Progenitor cell of endocrine pancreas (in vitro differentiated cells): ENCODE measurements around the gene UQCRC1. TPM values are rescaled to one million over a fixed set of nuclear protein-coding genes. Genes with fewer than 3 reads are reported as not detected.

Experiments
- DNase-seq: peaks from one replicate; pipeline ENCODE4 v3.0.0; 2021; ENCODE audit warnings: low spot score; ENCODE audit not compliant: unreplicated experiment
- H3K27ac Mint-ChIP-seq: 2 replicates; pipeline ENCODE4 v1.8.0; 2021; ENCODE audit warnings: mild to moderate bottlenecking, moderate library complexity, mixed read lengths
- H3K27me3 Mint-ChIP-seq: 2 replicates; pipeline ENCODE4 v1.8.0; 2021; ENCODE audit warnings: mixed read lengths
- H3K36me3 Mint-ChIP-seq: 2 replicates; pipeline ENCODE4 v1.8.0; 2022; ENCODE audit warnings: mixed read lengths; ENCODE audit not compliant: insufficient read depth
- H3K4me1 Mint-ChIP-seq: 2 replicates; pipeline ENCODE4 v1.8.0; 2021; ENCODE audit warnings: low read depth, mixed read lengths
- H3K4me3 Mint-ChIP-seq: 2 replicates; pipeline ENCODE4 v1.8.0; 2021; ENCODE audit warnings: low read depth, mild to moderate bottlenecking, moderate library complexity, mixed read lengths
- H3K9me3 Mint-ChIP-seq: 2 replicates; pipeline ENCODE4 v1.8.0; 2021; ENCODE audit warnings: low read depth, mixed read lengths
- total RNA-seq: library from RNA; stranded (reverse); gene quantifications from 2 replicates; pipeline ENCODE4 v1.2.1, GENCODE V29; 2021
- TF ChIP-seq, protein P1 (sequence below): fragments of 200-600 bp; sonication (generic); IDR thresholded peaks from one replicate; pipeline ENCODE4 v1.5.0; 2021; ENCODE audit warnings: antibody characterized with exemption, mild to moderate bottlenecking; ENCODE audit not compliant: unreplicated experiment

Gene UQCRC1
- total RNA-seq, 1 donor from 2014 or later: 219 TPM

DNA sequence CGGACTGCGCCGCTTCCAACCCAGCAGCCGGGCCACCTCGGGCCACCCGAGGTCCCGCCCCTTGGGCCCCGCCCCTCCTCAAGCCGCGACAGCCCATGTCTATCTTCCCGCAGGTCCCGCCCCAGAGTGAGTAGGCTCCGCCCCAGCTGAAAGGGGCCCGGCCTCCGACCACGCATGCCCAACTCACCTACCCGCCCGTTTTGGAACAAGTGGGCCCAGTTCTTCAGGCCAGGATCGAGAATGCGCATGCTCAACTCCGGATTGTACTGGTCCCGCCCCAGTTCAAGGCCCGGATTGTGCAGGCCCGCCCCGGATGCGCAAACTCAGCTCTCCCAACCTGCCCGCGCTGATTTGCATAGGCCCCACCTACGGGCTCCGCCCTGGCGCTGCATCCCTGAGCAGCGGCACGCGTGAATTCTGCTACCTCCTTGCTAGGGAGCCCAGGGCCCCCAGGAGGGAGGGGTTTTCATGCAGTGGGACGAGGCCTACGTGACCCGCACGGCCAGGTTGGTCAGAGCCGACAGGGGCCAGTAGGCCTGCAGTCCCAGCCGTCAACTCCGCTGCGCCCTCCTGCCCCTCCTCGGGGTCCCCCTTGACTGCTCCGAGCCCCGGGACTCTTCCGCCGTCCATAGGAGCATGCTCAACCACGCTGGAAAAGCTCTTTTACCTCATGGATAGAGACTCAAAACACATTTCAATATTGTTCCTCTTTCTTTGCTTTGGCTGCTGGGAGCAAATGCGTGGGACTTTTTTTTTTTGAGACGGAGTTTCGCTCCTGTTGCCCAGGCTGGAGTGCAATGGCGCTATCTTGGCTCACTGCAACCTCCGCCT lies 52.4 kb downstream of the UQCRC1 start, which contains the start of gene PFKFB4:
Gene PFKFB4 (minus strand): TSS at position 8 of the 831 bp plus-strand sequence. CDS start 26 bp downstream, outside the sequence.
- peak within 1 kb of the TSS; percentile 93 for H3K27ac Mint-ChIP-seq
- peak; percentile 99 for DNase-seq
- peak within 1 kb of the TSS; percentile 87 for H3K4me3 Mint-ChIP-seq
- no peaks in the 10 kb centered on the region for H3K36me3 Mint-ChIP-seq
- H3K4me1 Mint-ChIP-seq: peaks cover 43% of the 10 kb centered on the region
- no peaks in the 10 kb centered on the region for H3K27me3 Mint-ChIP-seq
- H3K9me3 Mint-ChIP-seq: no peaks in the 10 kb centered on the region
- TF ChIP-seq, protein P1, sequence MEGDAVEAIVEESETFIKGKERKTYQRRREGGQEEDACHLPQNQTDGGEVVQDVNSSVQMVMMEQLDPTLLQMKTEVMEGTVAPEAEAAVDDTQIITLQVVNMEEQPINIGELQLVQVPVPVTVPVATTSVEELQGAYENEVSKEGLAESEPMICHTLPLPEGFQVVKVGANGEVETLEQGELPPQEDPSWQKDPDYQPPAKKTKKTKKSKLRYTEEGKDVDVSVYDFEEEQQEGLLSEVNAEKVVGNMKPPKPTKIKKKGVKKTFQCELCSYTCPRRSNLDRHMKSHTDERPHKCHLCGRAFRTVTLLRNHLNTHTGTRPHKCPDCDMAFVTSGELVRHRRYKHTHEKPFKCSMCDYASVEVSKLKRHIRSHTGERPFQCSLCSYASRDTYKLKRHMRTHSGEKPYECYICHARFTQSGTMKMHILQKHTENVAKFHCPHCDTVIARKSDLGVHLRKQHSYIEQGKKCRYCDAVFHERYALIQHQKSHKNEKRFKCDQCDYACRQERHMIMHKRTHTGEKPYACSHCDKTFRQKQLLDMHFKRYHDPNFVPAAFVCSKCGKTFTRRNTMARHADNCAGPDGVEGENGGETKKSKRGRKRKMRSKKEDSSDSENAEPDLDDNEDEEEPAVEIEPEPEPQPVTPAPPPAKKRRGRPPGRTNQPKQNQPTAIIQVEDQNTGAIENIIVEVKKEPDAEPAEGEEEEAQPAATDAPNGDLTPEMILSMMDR: peak; percentile 26

GRCh38 chr3:48555949-48556795 lies 53.3 kb downstream of the UQCRC1 start:
- H3K27ac Mint-ChIP-seq: peak overlapping the region; percentile 93
- H3K4me1 Mint-ChIP-seq: peaks cover 44% of the 10 kb centered on the region
- no peaks in the 10 kb centered on the region for H3K36me3 Mint-ChIP-seq
- DNase-seq: no peak
- H3K9me3 Mint-ChIP-seq: no peaks in the 10 kb centered on the region
- TF ChIP-seq, protein P1: no peak
- no peaks in the 10 kb centered on the region for H3K27me3 Mint-ChIP-seq
- peak overlapping the region; percentile 87 for H3K4me3 Mint-ChIP-seq

DNA sequence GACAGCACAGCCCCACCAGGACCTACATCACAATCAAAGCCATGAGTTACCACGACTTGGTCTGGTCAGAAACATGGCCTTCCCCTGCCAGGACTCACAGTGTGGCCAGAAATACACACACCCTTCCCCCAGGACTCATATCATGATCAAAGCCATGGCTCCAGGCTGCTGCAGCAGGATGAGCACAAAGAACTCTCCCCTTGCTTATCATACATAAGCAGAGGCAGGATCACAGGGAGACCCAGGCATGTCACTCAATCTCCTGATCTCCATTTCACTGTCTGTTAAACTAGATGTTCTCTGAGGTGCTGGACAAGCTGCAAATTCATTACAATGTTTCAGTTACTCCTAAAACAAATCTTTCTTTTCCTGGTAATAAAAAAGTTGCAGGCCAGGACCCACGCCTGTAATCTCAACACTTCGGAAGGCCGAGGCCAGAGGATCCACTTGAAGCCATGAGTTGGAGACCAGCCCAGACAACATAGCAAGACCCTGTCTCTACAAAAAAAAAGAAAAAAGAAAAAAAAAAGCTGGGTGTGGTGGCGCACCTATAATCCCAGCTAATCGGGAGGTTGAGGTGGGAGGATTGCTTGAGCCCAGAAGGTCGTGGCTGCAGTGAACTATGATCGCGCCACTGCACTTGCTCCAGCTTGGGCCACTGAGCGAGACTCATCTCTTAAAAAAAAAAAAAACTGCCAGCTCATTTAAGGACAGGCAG lies 54.1 kb downstream of the UQCRC1 start:
- peaks cover 4% of the 10 kb centered on the region for H3K36me3 Mint-ChIP-seq
- H3K4me1 Mint-ChIP-seq: peaks cover 47% of the 10 kb centered on the region
- H3K4me3 Mint-ChIP-seq: peak overlapping the region; percentile 87
- TF ChIP-seq, protein P1: no peak
- peak overlapping the region; percentile 91 for H3K27ac Mint-ChIP-seq
- no peaks in the 10 kb centered on the region for H3K27me3 Mint-ChIP-seq
- H3K9me3 Mint-ChIP-seq: no peaks in the 10 kb centered on the region
- DNase-seq: no peak

DNA sequence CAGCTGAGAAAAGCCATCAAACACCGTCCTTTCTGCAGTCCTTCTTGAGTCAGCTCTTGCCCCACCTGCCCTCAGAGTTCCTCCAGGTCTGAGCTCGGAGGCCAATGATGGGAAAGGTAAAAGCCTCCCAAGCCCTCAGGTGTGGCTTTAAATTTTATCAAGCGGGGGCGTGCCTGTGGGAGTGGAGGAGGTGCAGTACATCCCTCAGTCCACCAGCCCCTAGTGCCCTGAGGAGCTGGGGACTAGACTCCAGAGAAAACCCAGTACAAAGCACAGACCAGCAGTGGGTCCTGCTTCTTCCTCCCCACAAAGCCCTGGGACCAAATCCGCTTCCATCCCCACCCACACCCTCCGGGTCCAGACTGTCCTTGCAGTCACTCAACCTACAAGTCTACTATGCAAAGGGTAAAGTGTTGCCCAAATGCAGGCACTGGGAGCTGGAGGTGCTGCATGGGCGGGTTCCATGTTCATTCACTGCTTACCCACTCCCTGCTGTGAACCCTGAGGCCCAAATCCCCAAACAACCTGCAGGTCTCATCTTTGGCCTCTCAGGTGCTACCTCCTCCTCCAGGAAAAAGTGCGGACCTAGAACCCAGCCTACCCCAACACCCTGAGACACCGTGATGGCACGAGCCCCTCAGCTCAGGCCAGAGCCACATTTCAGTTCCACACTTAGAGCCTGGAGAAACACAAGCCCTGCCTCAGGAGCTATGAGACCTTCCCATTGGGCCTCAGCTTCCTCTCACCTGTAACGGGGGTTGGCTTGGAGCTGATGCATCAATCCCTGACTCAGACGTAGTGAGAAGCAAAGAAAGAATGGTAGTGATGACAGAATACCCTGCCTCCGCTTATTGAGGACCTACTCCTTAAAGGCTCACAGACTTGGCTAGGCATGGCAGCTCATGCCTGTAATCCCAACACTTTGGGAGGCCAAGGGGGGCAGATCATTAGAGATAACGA lies 55.3 kb downstream of the UQCRC1 start:
- Mint-ChIP-seq H3K36me3 (peaks cover 7% of the 10 kb centered on the region), H3K4me3 (peak overlapping the region; percentile 87), H3K27ac (peak overlapping the region; percentile 90), H3K27me3 (no peaks in the 10 kb centered on the region), H3K9me3 (no peaks in the 10 kb centered on the region), H3K4me1 (peaks cover 45% of the 10 kb centered on the region)
- TF ChIP-seq, protein P1: no peak
- no peak for DNase-seq
